ENCODE data around the gene LRRC32. TPM values are rescaled to one million over a fixed set of nuclear protein-coding genes. Genes with fewer than 3 reads are reported as not detected.

LRRC32 gene
- polyA plus RNA-seq, 3 donors from 2014 or later: 0.45 TPM; not detected in 2

- DNase-seq: no peak
- Mint-ChIP-seq H3K4me1 (peaks cover 48 to 55% of the 10 kb centered on the region in 2 donors), H3K36me3 (no peaks in the 10 kb centered on the region), H3K27ac (no peak overlapping the region), H3K9me3 (no peaks in the 10 kb centered on the region), H3K27me3 (ENCODE audit: low read depth in 3 of 3) (peaks cover 2 to 11% (median 5%) of the 10 kb centered on the region in 3 donors), H3K4me3 (peak overlapping the region in 1 of 5 donors; percentile 52)
Measured at GRCh38 chr11:76668362-76669155, 2.0 kb downstream of the LRRC32 start.

- Mint-ChIP-seq H3K4me1 (peaks cover 41 to 48% of the 10 kb centered on the region in 2 donors), H3K36me3 (no peaks in the 10 kb centered on the region), H3K27ac (peak overlapping the region in 1 of 6 donors; percentile 41), H3K4me3 (no peak overlapping the region), H3K27me3 (ENCODE audit: low read depth in 3 of 3) (peaks cover 2 to 11% (median 5%) of the 10 kb centered on the region in 3 donors), H3K9me3 (no peaks in the 10 kb centered on the region)
- DNase-seq: no peak
Measured at GRCh38 chr11:76667856-76668255, 2.7 kb downstream of the LRRC32 start.

GRCh38 chr11:76667271-76667818, 3.2 kb downstream of the LRRC32 start:
- Mint-ChIP-seq H3K4me3 (no peak overlapping the region), H3K36me3 (no peaks in the 10 kb centered on the region), H3K9me3 (no peaks in the 10 kb centered on the region), H3K4me1 (peaks cover 37 to 43% of the 10 kb centered on the region in 2 donors), H3K27me3 (ENCODE audit: low read depth in 3 of 3) (peaks cover 2 to 9% (median 5%) of the 10 kb centered on the region in 3 donors), H3K27ac (peak overlapping the region in 1 of 6 donors; percentile 41)
- no peak for DNase-seq

- Mint-ChIP-seq H3K4me3 (no peak overlapping the region), H3K9me3 (no peaks in the 10 kb centered on the region), H3K27me3 (ENCODE audit: low read depth in 3 of 3) (peaks cover 2 to 9% (median 5%) of the 10 kb centered on the region in 3 donors), H3K27ac (peak overlapping the region in 1 of 6 donors; percentile 31), H3K36me3 (no peaks in the 10 kb centered on the region), H3K4me1 (peaks cover 32 to 38% of the 10 kb centered on the region in 2 donors)
- DNase-seq: no peak
Measured at GRCh38 chr11:76666830-76667229, 3.7 kb downstream of the LRRC32 start.

GRCh38 chr11:76666408-76666807, 4.1 kb downstream of the LRRC32 start:
- Mint-ChIP-seq H3K4me1 (peaks cover 28 to 33% of the 10 kb centered on the region in 2 donors), H3K27ac (no peak overlapping the region), H3K36me3 (no peaks in the 10 kb centered on the region), H3K9me3 (no peaks in the 10 kb centered on the region), H3K4me3 (no peak overlapping the region), H3K27me3 (ENCODE audit: low read depth in 3 of 3) (peaks cover 2 to 7% (median 5%) of the 10 kb centered on the region in 3 donors)
- DNase-seq: no peak

GRCh38 chr11:76665921-76666351, 4.6 kb downstream of the LRRC32 start:
- Mint-ChIP-seq H3K27me3 (ENCODE audit: low read depth in 3 of 3) (peaks cover 2 to 7% (median 5%) of the 10 kb centered on the region in 3 donors), H3K4me3 (no peak overlapping the region), H3K9me3 (no peaks in the 10 kb centered on the region), H3K4me1 (peaks cover 25 to 29% of the 10 kb centered on the region in 2 donors), H3K36me3 (no peaks in the 10 kb centered on the region), H3K27ac (no peak overlapping the region)
- DNase-seq: no peak

GRCh38 chr11:76665172-76665571, 5.4 kb downstream of the LRRC32 start:
- DNase-seq: no peak
- H3K4me3 Mint-ChIP-seq: peak overlapping the region in 4 of 5 donors; percentile 12 to 74 (median 60)

GRCh38 chr11:76664578-76665061, 5.9 kb downstream of the LRRC32 start:
- DNase-seq: peak in 2 of 3 donors; percentile 16 to 25
- peak overlapping the region; percentile 12 to 74 (median 47) for H3K4me3 Mint-ChIP-seq
- H3K27me3 Mint-ChIP-seq (ENCODE audit: low read depth in 3 of 3): peaks cover 2% of the 10 kb centered on the region in 3 donors
- H3K4me1 Mint-ChIP-seq: peaks cover 19 to 24% of the 10 kb centered on the region in 2 donors
- no peaks in the 10 kb centered on the region for H3K9me3 Mint-ChIP-seq
- H3K27ac Mint-ChIP-seq: peak overlapping the region in 4 of 6 donors; percentile 8 to 71 (median 58)
- H3K36me3 Mint-ChIP-seq: no peaks in the 10 kb centered on the region

More at GRCh38 chr11:76665172-76665571, 5.4 kb downstream of the LRRC32 start:
- no peaks in the 10 kb centered on the region for H3K9me3 Mint-ChIP-seq
- H3K27me3 Mint-ChIP-seq (ENCODE audit: low read depth in 3 of 3): peaks cover 2 to 7% (median 5%) of the 10 kb centered on the region in 3 donors
- H3K4me1 Mint-ChIP-seq: peaks cover 25 to 29% of the 10 kb centered on the region in 2 donors
- peak overlapping the region in 4 of 6 donors; percentile 8 to 71 (median 40) for H3K27ac Mint-ChIP-seq
- H3K36me3 Mint-ChIP-seq: no peaks in the 10 kb centered on the region

- Mint-ChIP-seq H3K4me3 (no peak overlapping the region), H3K27me3 (ENCODE audit: low read depth in 3 of 3) (peaks cover 0 to 2% (median 0%) of the 10 kb centered on the region in 3 donors), H3K36me3 (no peaks in the 10 kb centered on the region), H3K27ac (no peak overlapping the region), H3K9me3 (no peaks in the 10 kb centered on the region), H3K4me1 (peaks cover 16 to 17% of the 10 kb centered on the region in 2 donors)
- DNase-seq: no peak
Measured at GRCh38 chr11:76663912-76664440, 6.6 kb downstream of the LRRC32 start.

- DNase-seq: no peak
- Mint-ChIP-seq H3K27me3 (ENCODE audit: low read depth in 3 of 3) (peaks cover 0 to 2% (median 0%) of the 10 kb centered on the region in 3 donors), H3K27ac (no peak overlapping the region), H3K4me1 (peaks cover 16% of the 10 kb centered on the region in 2 donors), H3K4me3 (no peak overlapping the region), H3K36me3 (no peaks in the 10 kb centered on the region), H3K9me3 (no peaks in the 10 kb centered on the region)
Measured at GRCh38 chr11:76663486-76663810, 7.1 kb downstream of the LRRC32 start.

GRCh38 chr11:76662656-76663485, 7.7 kb downstream of the LRRC32 start:
- H3K36me3 Mint-ChIP-seq: no peaks in the 10 kb centered on the region
- peaks cover 0 to 2% (median 0%) of the 10 kb centered on the region in 3 donors for H3K27me3 Mint-ChIP-seq (ENCODE audit: low read depth in 3 of 3)
- no peak overlapping the region for H3K27ac Mint-ChIP-seq
- no peak overlapping the region for H3K4me3 Mint-ChIP-seq
- H3K4me1 Mint-ChIP-seq: peaks cover 16% of the 10 kb centered on the region in 2 donors
- no peaks in the 10 kb centered on the region for H3K9me3 Mint-ChIP-seq
- no peak for DNase-seq

GRCh38 chr11:76661834-76662434, 8.6 kb downstream of the LRRC32 start:
- Mint-ChIP-seq H3K27me3 (ENCODE audit: low read depth in 3 of 3) (peaks cover 0 to 2% (median 0%) of the 10 kb centered on the region in 3 donors), H3K4me1 (peaks cover 16% of the 10 kb centered on the region in 2 donors), H3K36me3 (no peaks in the 10 kb centered on the region), H3K27ac (peak overlapping the region in 1 of 6 donors; percentile 55), H3K4me3 (no peak overlapping the region), H3K9me3 (no peaks in the 10 kb centered on the region)
- DNase-seq: no peak

GRCh38 chr11:76661306-76661751, 9.2 kb downstream of the LRRC32 start:
- H3K27ac Mint-ChIP-seq: no peak overlapping the region
- DNase-seq: no peak
- no peaks in the 10 kb centered on the region for H3K36me3 Mint-ChIP-seq
- no peaks in the 10 kb centered on the region for H3K9me3 Mint-ChIP-seq
- no peak overlapping the region for H3K4me3 Mint-ChIP-seq
- peaks cover 16% of the 10 kb centered on the region in 2 donors for H3K4me1 Mint-ChIP-seq
- peaks cover 0 to 2% (median 0%) of the 10 kb centered on the region in 3 donors for H3K27me3 Mint-ChIP-seq (ENCODE audit: low read depth in 3 of 3)
